ENCODE data around the gene PRSS36. TPM values are rescaled to one million over a fixed set of nuclear protein-coding genes. Genes with fewer than 3 reads are reported as not detected.
"Not testable (repeated sequence)": the region's sequence is repeated elsewhere in the genome, so short reads cannot be mapped to it uniquely, and the experiment has no call there.

Gene PRSS36
- total RNA-seq, 2 experiments from 2014 or later, result 0.95 to 1.3 TPM

DNA sequence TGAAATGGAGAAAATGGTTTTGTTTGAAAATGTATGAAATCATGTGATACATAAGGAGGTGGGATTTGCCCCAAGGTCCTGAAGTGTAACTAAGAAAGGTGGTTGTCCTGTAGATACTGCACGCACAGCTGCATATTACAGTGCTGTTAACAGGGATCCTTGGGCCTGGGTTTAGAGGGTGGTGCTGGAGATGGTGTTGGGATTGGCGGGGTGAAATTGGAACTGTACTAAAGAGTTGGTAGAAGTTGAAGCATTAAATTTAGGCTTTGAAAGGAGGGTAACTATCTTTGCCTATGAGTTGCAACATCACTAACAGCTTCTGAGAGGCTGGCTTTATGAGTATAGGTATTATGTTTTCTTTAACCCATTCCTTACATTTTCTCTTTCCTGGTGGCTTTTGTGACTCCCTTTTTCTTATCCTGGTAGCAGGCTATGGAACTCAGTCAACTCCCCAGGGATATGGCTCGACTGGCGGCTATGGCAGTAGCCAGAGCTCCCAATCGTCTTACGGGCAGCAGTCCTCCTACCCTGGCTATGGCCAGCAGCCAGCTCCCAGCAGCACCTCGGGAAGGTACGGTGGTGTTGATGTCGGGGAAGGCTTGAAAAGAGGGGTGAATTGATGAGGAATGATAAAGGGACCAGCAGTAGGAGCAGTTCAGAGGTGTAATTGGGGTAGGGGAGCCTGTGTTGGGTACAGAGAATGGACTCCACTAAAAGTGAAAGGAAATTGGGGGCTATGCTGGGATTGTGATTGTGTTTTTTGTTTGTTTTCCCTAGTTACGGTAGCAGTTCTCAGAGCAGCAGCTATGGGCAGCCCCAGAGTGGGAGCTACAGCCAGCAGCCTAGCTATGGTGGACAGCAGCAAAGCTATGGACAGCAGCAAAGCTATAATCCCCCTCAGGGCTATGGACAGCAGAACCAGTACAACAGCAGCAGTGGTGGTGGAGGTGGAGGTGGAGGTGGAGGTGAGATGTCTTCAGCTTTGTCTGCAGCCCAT, 33.9 kb upstream of the PRSS36 start:
- peak overlapping the region; percentile 81 for H3K27ac Mint-ChIP-seq
- H3K4me3 Mint-ChIP-seq, result peak overlapping the region; percentile 94
- DNase-seq (no peak), ATAC-seq (no peak)
- H3K36me3 Mint-ChIP-seq (ENCODE audit: low read depth), result peaks cover 83% of the 10 kb centered on the region
- no peaks in the 10 kb centered on the region for H3K9me3 Mint-ChIP-seq (ENCODE audit: insufficient read depth)
- H3K27me3 Mint-ChIP-seq (ENCODE audit: low read depth), result no peaks in the 10 kb centered on the region
- ChIA-PET POLR2A (interaction anchor here (0.5 to 6.2 kb wide), 13 partner anchors 9 to 277 kb away, joined by 3 to 87 read pairs (median 4); partner anchors contain the start of genes ARMC5, ITGAX, PYCARD and ZNF646), CTCF (interaction anchor here (1.0 to 1.3 kb wide), 3 partner anchors 12 to 274 kb away, joined by 3 to 4 read pairs (median 3); no protein-coding TSS in a partner anchor)
- H3K4me1 Mint-ChIP-seq (ENCODE audit: low read depth), result peaks cover 68% of the 10 kb centered on the region

DNA sequence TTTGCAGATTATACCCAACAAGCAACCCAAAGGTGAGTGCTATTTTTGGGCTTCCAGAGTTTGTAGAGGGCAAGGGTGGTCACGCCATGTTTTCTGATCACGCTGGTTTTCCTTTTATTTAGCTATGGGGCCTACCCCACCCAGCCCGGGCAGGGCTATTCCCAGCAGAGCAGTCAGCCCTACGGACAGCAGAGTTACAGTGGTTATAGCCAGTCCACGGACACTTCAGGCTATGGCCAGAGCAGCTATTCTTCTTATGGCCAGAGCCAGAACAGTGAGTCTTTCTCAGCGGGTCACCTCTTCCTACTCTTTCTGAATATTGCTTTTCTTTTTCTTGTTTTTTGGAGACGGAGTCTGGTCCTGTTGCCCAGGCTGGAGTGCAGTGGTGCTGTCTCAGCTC, 32.5 kb upstream of the PRSS36 start:
- peaks cover 69% of the 10 kb centered on the region for H3K36me3 Mint-ChIP-seq (ENCODE audit: low read depth)
- ATAC-seq (no peak), DNase-seq (no peak)
- POLR2A ChIA-PET, result interaction anchor here (0.6 to 6.2 kb wide), 6 partner anchors 11 to 108 kb away, joined by 3 to 87 read pairs (median 4); partner anchors contain the start of genes KAT8, PYCARD, ZNF646 and ZNF668
- H3K27me3 Mint-ChIP-seq (ENCODE audit: low read depth), result no peaks in the 10 kb centered on the region
- peak overlapping the region; percentile 94 for H3K4me3 Mint-ChIP-seq
- H3K9me3 Mint-ChIP-seq (ENCODE audit: insufficient read depth), result no peaks in the 10 kb centered on the region
- peak overlapping the region; percentile 97 for H3K27ac Mint-ChIP-seq
- peaks cover 68% of the 10 kb centered on the region for H3K4me1 Mint-ChIP-seq (ENCODE audit: low read depth)
- CTCF ChIA-PET, result interaction anchor here (0.9 to 1.4 kb wide), 2 partner anchors 197 to 201 kb away, joined by 3 read pairs; partner anchors contain the start of gene HSD3B7

DNA sequence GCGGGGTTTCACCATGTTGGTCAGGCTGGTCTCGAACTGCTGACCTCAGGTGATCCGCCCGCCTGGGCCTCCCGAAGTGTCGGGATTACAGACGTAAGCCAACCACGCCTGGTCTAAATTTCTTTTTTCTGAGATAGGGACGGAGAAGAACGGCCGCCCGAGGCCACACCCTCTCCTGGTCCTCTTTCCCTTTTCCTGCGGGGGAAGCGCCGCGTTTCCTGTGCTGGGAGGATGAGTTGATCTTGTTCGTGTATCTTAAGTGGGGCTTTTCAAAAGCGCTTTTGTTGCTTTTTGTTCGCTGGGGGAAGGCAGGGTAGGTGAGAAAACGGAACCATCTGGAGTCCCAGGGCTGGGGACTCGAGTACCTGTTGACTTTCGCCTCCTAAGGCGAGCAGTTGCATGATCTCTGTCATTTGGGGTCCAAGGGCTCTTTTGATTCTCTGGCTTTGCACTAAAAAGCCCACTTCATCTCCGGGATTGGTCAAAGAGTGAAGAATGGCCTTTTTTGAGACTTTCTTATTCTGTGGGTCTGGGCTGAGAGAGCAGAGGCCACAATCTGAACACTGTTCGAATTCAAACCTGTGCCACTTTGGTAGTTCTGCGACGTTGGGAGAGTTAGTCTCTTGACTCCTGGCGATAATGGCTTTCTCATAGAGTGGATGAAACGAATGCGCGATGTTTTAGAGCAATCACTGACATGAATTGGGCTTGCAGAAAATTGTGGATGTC, 31.4 kb upstream of the PRSS36 start:
- Mint-ChIP-seq H3K4me3 (peak overlapping the region; percentile 94), H3K9me3 (ENCODE audit: insufficient read depth) (no peaks in the 10 kb centered on the region), H3K27ac (peak overlapping the region; percentile 97), H3K27me3 (ENCODE audit: low read depth) (no peaks in the 10 kb centered on the region), H3K36me3 (ENCODE audit: low read depth) (peaks cover 61% of the 10 kb centered on the region), H3K4me1 (ENCODE audit: low read depth) (peaks cover 68% of the 10 kb centered on the region)
- peak; percentile 51 for DNase-seq
- no peak for ATAC-seq
- ChIA-PET CTCF (interaction anchor here (5.2 kb wide), 1 partner anchor 38 kb away, joined by 44 read pairs; no protein-coding TSS in a partner anchor), POLR2A (interaction anchor here (0.8 to 6.2 kb wide), 25 partner anchors 9 to 290 kb away, joined by 3 to 87 read pairs (median 5); partner anchors contain the start of genes ARMC5, ITGAX, KAT8 and PYCARD)

GRCh38 chr16:31179747-31180459, 30.0 kb upstream of the PRSS36 start, which contains the start of gene FUS:
FUS (plus strand) TSS chr16:31180139; CDS start chr16:31180215, 76 bp downstream.
- Mint-ChIP-seq H3K27ac (peak within 1 kb of the TSS; percentile 97), H3K4me1 (ENCODE audit: low read depth) (peaks cover 56% of the 10 kb centered on the region)
- peak; percentile 56 for ATAC-seq

GRCh38 chr16:31179219-31179746, 29.4 kb upstream of the PRSS36 start:
- peak overlapping the region; percentile 97 for H3K27ac Mint-ChIP-seq
- peaks cover 43% of the 10 kb centered on the region for H3K36me3 Mint-ChIP-seq (ENCODE audit: low read depth)
- POLR2A ChIA-PET, result interaction anchor here (0.6 to 6.2 kb wide), 35 partner anchors 9 to 694 kb away, joined by 3 to 87 read pairs (median 5); partner anchors contain the start of genes ARMC5, KAT8, PRSS36 and PYCARD
- ATAC-seq, result peak; percentile 1
- CTCF ChIA-PET, result interaction anchor here (0.9 to 5.2 kb wide), 2 partner anchors 36 to 280 kb away, joined by 3 to 44 read pairs; partner anchors contain the start of gene ARMC5
- peak overlapping the region; percentile 94 for H3K4me3 Mint-ChIP-seq
- H3K27me3 Mint-ChIP-seq (ENCODE audit: low read depth), result no peaks in the 10 kb centered on the region
- H3K4me1 Mint-ChIP-seq (ENCODE audit: low read depth), result peaks cover 50% of the 10 kb centered on the region
- DNase-seq, result no peak
- H3K9me3 Mint-ChIP-seq (ENCODE audit: insufficient read depth), result no peaks in the 10 kb centered on the region

More at GRCh38 chr16:31179747-31180459, 30.0 kb upstream of the PRSS36 start, which contains the start of gene FUS:
- Mint-ChIP-seq H3K4me3 (peak within 1 kb of the TSS; percentile 94), H3K36me3 (ENCODE audit: low read depth) (peaks cover 47% of the 10 kb centered on the region), H3K9me3 (ENCODE audit: insufficient read depth) (no peaks in the 10 kb centered on the region), H3K27me3 (ENCODE audit: low read depth) (no peaks in the 10 kb centered on the region)
- ChIA-PET POLR2A (interaction anchor here (0.6 to 6.2 kb wide), 49 partner anchors 9 to 695 kb away, joined by 3 to 87 read pairs (median 4); partner anchors contain the start of genes ARMC5, ITGAX, KAT8 and PRSS36), CTCF (interaction anchor here (0.9 to 5.2 kb wide), 2 partner anchors 37 to 279 kb away, joined by 3 to 44 read pairs; partner anchors contain the start of gene ARMC5)
- peak; percentile 92 for DNase-seq

DNA sequence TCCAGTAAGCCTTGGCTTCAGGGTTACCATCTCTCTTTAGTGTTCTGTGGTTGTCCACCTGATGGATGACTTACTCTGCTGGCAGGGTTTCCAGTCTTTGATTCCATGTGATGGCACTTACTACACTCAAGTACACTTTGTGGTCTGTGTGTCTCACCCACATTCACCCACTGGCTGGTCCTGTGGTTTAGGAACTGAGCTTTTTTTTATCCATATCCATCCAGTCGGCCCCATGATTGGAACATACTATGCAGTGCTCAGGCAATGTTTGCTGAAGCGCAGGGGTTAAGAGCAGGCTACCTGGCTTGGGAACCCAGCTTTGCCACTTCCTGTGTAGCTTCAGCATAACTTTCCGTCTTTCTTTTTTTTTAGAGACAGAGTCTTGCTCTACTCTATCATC, 27.3 kb upstream of the PRSS36 start:
- no peaks in the 10 kb centered on the region for H3K27me3 Mint-ChIP-seq (ENCODE audit: low read depth)
- H3K27ac Mint-ChIP-seq, result peak overlapping the region; percentile 95
- ChIA-PET POLR2A (interaction anchor here (0.6 to 4.2 kb wide), 9 partner anchors 9 to 282 kb away, joined by 3 to 23 read pairs (median 5); partner anchors contain the start of genes ARMC5 and KAT8), CTCF (interaction anchor here (0.7 to 5.2 kb wide), 10 partner anchors 12 to 283 kb away, joined by 3 to 44 read pairs (median 4); partner anchors contain the start of gene PYCARD)
- peak; percentile 23 for ATAC-seq
- peak; percentile 77 for DNase-seq
- peaks cover 22% of the 10 kb centered on the region for H3K36me3 Mint-ChIP-seq (ENCODE audit: low read depth)
- peak overlapping the region; percentile 61 for H3K4me3 Mint-ChIP-seq
- H3K9me3 Mint-ChIP-seq (ENCODE audit: insufficient read depth), result no peaks in the 10 kb centered on the region
- H3K4me1 Mint-ChIP-seq (ENCODE audit: low read depth), result peaks cover 30% of the 10 kb centered on the region

GRCh38 chr16:31170048-31170447, 20.2 kb upstream of the PRSS36 start:
- H3K36me3 Mint-ChIP-seq (ENCODE audit: low read depth); H3K4me3 Mint-ChIP-seq; CTCF ChIA-PET; H3K27me3 Mint-ChIP-seq (ENCODE audit: low read depth); DNase-seq; H3K27ac Mint-ChIP-seq; H3K4me1 Mint-ChIP-seq (ENCODE audit: low read depth); H3K9me3 Mint-ChIP-seq (ENCODE audit: insufficient read depth); ATAC-seq: not testable (repeated sequence)
- POLR2A ChIA-PET, result interaction anchor here (1.3 kb wide), 1 partner anchor 9 kb away, joined by 3 read pairs; the partner anchor contains the start of gene FUS

GRCh38 chr16:31168848-31169247, 19.0 kb upstream of the PRSS36 start:
- no peak for DNase-seq
- Mint-ChIP-seq H3K27me3 (ENCODE audit: low read depth) (no peaks in the 10 kb centered on the region), H3K4me1 (ENCODE audit: low read depth) (peaks cover 3% of the 10 kb centered on the region), H3K4me3 (no peak overlapping the region), H3K36me3 (ENCODE audit: low read depth) (no peaks in the 10 kb centered on the region), H3K27ac (no peak overlapping the region), H3K9me3 (ENCODE audit: insufficient read depth) (no peaks in the 10 kb centered on the region)
- no peak for ATAC-seq
- POLR2A ChIA-PET, result interaction anchor here (0.5 kb wide), 1 partner anchor 12 kb away, joined by 3 read pairs; no protein-coding TSS in a partner anchor
- CTCF ChIA-PET, result no interaction called here

DNA sequence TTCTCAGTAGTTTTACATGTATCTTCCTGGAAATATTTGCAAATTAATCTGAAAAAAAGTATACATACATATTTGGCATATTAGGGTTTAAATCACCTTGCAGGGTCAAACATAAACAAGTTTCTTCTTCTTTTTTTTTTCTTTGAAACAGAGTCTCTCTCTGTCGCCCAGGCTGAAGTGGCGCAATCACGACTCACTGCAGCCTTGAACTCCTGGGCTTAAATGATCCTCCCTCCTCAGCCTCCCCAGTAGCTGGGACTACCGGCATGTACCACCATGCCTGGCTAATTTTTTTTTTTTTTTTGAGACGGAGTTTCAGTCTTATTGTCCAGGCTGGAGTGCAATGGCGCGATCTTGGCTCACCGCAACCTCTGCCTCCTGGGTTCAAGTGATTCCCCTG, 17.4 kb upstream of the PRSS36 start:
- ATAC-seq, result no peak
- POLR2A ChIA-PET, result interaction anchor here (0.6 kb wide), 2 partner anchors 13 to 211 kb away, joined by 4 to 6 read pairs; no protein-coding TSS in a partner anchor

DNA sequence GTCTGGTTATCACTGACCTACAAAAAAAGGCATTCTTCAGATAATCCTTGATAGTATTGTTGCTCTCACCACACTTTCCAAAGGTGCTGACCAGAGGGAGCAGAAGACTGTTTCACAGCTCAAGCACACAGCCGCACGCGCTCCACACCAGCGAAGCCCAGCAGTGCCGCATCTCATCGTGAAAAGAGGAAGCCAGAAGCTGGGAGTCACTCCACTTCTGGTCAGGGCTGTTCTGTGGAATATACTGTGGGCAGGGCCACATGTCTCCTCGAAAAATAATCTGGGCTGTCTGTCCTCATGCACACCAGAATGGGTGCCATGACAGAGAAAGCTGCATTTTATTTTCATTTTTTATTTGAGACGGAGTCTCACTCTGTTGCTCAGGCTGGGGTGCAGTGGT, 7.3 kb upstream of the PRSS36 start:
- DNase-seq (no peak), ATAC-seq (no peak)
- Mint-ChIP-seq H3K27me3 (ENCODE audit: low read depth) (peaks cover 11% of the 10 kb centered on the region), H3K27ac (no peak overlapping the region), H3K4me1 (ENCODE audit: low read depth) (peaks cover 12% of the 10 kb centered on the region), H3K4me3 (peak overlapping the region; percentile 1), H3K9me3 (ENCODE audit: insufficient read depth) (no peaks in the 10 kb centered on the region), H3K36me3 (ENCODE audit: low read depth) (no peaks in the 10 kb centered on the region)
- ChIA-PET POLR2A (interaction anchor here (0.9 to 1.2 kb wide), 2 partner anchors 23 to 27 kb away, joined by 4 read pairs; partner anchors contain the start of gene FUS), CTCF (interaction anchor here (0.9 to 8.3 kb wide), 5 partner anchors 10 to 711 kb away, joined by 3 to 71 read pairs (median 6); no protein-coding TSS in a partner anchor)

More for the DNA sequence above, 17.4 kb upstream of the PRSS36 start:
- H3K27ac Mint-ChIP-seq, result no peak overlapping the region
- peaks cover 3% of the 10 kb centered on the region for H3K4me1 Mint-ChIP-seq (ENCODE audit: low read depth)
- CTCF ChIA-PET, result interaction anchor here (1.9 kb wide), 1 partner anchor 10 kb away, joined by 6 read pairs; no protein-coding TSS in a partner anchor
- no peaks in the 10 kb centered on the region for H3K9me3 Mint-ChIP-seq (ENCODE audit: insufficient read depth)
- DNase-seq, result no peak
- peaks cover 3% of the 10 kb centered on the region for H3K27me3 Mint-ChIP-seq (ENCODE audit: low read depth)
- H3K4me3 Mint-ChIP-seq, result no peak overlapping the region
- H3K36me3 Mint-ChIP-seq (ENCODE audit: low read depth), result no peaks in the 10 kb centered on the region

Data from activated CD8-positive, alpha-beta T cell treated with anti-CD3 and anti-CD28 coated beads, Interleukin-2, amount 10 ng/mL, durations not matched to agents 7 days and 5 days (primary cell).